ENCODE data around the gene AFF3. TPM values are rescaled to one million over a fixed set of nuclear protein-coding genes. Genes with fewer than 3 reads are reported as not detected.

Gene AFF3
- total and polyA plus RNA-seq, 10 of the 15 experiments (the other 5 are each of a cell fraction or from before 2014, with no cell fraction given): 0.26 to 5.5 (median 3.0) TPM

DNA sequence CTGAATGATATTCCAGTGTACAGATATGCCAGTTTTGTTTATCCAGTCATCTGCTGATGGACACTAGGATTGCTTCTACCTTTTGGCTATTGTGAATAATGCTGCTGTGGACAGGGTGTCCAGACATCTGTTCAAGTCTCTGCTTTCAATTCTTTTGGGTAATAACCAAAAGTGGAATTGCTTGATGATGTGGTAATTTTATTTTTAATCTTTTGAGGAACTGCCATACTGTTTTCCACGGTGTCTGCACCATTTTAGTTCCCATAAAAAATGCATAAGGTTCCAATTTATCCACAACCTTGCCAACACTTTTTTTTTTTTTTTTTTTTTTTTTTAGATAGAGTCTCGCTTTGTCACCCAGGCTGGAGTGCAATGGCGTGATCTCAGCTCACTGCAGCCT lies 510.7 kb downstream of the AFF3 start (continued):
- TF ChIP-seq NFXL1 (IDR thresholded peaks at IDR 0.05; ENCODE audit: borderline replicate concordance): no peak
- TF ChIP-seq ZZZ3 (IDR thresholded peaks at IDR 0.05; ENCODE audit: control insufficient read depth, insufficient read length, low read depth): no peak
- TF ChIP-seq TBL1XR1 (IDR thresholded peaks at IDR 0.05; ENCODE audit: low read depth, low read length): no peak
- TF ChIP-seq, protein P1, sequence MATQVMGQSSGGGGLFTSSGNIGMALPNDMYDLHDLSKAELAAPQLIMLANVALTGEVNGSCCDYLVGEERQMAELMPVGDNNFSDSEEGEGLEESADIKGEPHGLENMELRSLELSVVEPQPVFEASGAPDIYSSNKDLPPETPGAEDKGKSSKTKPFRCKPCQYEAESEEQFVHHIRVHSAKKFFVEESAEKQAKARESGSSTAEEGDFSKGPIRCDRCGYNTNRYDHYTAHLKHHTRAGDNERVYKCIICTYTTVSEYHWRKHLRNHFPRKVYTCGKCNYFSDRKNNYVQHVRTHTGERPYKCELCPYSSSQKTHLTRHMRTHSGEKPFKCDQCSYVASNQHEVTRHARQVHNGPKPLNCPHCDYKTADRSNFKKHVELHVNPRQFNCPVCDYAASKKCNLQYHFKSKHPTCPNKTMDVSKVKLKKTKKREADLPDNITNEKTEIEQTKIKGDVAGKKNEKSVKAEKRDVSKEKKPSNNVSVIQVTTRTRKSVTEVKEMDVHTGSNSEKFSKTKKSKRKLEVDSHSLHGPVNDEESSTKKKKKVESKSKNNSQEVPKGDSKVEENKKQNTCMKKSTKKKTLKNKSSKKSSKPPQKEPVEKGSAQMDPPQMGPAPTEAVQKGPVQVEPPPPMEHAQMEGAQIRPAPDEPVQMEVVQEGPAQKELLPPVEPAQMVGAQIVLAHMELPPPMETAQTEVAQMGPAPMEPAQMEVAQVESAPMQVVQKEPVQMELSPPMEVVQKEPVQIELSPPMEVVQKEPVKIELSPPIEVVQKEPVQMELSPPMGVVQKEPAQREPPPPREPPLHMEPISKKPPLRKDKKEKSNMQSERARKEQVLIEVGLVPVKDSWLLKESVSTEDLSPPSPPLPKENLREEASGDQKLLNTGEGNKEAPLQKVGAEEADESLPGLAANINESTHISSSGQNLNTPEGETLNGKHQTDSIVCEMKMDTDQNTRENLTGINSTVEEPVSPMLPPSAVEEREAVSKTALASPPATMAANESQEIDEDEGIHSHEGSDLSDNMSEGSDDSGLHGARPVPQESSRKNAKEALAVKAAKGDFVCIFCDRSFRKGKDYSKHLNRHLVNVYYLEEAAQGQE (IDR thresholded peaks at IDR 0.05; ENCODE audit: low read depth, low read length): no peak
- TF ChIP-seq TCF3 (IDR thresholded peaks at IDR 0.05; ENCODE audit: borderline replicate concordance, insufficient read depth, low read depth, low read length): no peak
- TF ChIP-seq, protein P2, sequence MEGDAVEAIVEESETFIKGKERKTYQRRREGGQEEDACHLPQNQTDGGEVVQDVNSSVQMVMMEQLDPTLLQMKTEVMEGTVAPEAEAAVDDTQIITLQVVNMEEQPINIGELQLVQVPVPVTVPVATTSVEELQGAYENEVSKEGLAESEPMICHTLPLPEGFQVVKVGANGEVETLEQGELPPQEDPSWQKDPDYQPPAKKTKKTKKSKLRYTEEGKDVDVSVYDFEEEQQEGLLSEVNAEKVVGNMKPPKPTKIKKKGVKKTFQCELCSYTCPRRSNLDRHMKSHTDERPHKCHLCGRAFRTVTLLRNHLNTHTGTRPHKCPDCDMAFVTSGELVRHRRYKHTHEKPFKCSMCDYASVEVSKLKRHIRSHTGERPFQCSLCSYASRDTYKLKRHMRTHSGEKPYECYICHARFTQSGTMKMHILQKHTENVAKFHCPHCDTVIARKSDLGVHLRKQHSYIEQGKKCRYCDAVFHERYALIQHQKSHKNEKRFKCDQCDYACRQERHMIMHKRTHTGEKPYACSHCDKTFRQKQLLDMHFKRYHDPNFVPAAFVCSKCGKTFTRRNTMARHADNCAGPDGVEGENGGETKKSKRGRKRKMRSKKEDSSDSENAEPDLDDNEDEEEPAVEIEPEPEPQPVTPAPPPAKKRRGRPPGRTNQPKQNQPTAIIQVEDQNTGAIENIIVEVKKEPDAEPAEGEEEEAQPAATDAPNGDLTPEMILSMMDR (IDR thresholded peaks at IDR 0.05 in 2 of 3, conservative IDR thresholded peaks at IDR 0.05 in 1 of 3; ENCODE audit: control insufficient read depth in 2 of 3, extremely low read depth in 1 of 3, insufficient read depth in 1 of 3, low read depth in 3 of 3, low read length in 3 of 3): no peak
- TF ChIP-seq, protein P3, sequence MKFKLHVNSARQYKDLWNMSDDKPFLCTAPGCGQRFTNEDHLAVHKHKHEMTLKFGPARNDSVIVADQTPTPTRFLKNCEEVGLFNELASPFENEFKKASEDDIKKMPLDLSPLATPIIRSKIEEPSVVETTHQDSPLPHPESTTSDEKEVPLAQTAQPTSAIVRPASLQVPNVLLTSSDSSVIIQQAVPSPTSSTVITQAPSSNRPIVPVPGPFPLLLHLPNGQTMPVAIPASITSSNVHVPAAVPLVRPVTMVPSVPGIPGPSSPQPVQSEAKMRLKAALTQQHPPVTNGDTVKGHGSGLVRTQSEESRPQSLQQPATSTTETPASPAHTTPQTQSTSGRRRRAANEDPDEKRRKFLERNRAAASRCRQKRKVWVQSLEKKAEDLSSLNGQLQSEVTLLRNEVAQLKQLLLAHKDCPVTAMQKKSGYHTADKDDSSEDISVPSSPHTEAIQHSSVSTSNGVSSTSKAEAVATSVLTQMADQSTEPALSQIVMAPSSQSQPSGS (IDR thresholded peaks at IDR 0.05; ENCODE audit: low read length): no peak
- no peak for TF ChIP-seq NR2F1 (conservative IDR thresholded peaks at IDR 0.05)

Data from GM12878 (cell line).